Stimulated activated CD8-positive, alpha-beta memory T cell treated with anti-CD3 and anti-CD28 coated beads, Interleukin-7, amount 100 ng/mL, for 1 hour (primary cell): ENCODE results near the gene MYLK4.

Source experiments
- DNase-seq, 2 donors: peaks; one replicate each; pipeline ENCODE4 v3.0.0-alpha.2; 2020; ENCODE audit warnings: low read depth in 2 of 2

Gene MYLK4

DNA sequence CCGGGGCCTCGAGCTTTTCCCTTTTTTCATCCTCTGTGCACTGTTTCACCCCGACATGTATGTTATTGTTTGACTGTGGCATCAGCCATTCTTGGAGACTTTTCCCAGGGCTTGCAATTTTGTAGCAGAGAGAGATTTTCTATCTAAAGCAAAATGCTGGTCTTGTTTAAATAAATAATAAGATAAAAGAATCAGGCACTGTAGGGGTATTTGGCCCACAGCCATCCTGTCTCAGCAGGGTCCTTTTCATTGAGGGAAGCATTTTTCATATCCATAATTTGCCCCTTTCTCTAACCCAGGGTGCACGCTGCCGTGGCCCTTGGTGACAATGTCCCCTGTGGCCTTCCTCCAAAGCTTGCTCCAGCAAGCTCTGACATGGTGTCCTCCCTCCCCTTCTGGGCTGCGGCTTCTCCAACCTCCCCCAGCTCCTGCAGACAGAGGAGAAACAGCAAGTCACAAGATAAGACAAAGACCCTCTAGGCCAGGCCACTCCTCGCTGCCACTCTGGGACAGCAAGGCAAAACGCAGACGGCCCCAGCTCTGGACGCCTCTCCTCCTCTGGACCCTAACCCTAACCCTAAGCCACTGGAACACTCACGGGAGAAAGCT, 117.6 kb downstream of the MYLK4 start:
- no peak for DNase-seq

DNA sequence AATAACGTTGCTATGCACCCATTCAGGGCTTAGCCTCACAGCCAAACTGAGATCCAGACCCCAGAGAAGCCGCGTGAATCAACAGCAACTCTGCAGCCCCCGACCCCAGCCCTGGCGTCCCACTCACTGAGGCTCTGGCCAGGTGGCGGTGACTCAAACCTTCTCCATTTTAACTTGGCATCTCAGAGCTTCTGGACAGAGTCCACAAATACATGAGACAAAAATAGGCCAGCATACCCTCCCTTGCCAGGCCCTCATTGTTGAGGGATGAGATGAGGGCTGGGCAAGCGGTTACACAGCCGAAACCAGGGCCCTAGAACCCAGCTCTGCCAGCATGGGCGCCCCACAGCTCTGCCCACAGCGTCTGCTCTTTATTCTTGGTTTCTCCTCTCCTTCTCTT, 118.4 kb downstream of the MYLK4 start:
- no peak for DNase-seq

DNA sequence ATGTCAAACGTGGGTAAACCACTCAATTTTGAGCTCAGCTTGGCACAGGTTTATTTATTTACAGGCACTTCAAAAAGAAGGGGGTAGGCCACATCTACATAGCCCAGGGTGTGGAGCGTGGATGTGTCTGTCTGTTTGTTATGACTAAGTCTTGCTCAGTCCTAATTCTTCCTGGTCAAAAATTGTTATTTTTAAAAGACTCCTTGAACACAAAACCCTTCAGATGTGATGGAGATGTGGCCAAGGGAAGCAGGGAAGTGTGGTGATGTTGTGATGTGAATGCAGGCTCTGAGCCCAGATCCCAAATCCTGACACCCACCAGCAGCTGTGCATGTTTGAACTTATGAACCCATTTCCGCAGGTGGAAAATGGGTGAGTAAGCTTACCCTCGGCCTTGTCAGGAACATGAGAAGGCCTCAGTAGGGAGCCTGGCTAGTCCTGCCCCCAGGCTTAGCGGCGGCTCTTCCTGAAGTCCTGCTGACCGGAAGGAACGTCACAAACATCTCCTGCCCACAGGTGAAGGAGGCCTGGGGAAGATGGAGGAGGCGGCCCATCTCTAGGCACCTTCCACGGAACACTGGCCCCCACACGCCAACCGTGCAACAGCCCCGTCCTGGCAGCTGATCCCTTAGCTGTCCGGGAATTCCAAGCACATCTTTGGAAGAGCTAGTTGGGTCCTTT, 119.7 kb downstream of the MYLK4 start:
- no peak for DNase-seq

DNA sequence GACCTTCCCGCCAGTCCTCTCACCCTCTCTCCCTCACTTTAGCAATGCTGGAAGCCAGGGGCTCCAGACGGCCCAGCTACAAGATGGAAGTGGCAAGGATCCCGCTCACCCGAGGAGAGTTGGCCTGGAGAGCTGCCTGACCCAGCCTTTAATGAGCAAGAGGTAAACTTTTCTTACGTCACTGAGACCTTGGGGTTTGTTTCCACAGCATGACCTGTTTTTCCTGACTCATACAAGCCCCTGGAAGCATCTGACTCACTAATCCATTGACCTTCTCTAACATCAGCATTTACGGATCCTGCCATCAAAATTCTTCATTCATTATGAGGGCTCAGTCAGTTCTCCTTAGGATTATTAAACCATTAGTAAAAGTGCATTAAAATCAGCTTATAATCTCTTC, 120.4 kb downstream of the MYLK4 start:
- no peak for DNase-seq

DNA sequence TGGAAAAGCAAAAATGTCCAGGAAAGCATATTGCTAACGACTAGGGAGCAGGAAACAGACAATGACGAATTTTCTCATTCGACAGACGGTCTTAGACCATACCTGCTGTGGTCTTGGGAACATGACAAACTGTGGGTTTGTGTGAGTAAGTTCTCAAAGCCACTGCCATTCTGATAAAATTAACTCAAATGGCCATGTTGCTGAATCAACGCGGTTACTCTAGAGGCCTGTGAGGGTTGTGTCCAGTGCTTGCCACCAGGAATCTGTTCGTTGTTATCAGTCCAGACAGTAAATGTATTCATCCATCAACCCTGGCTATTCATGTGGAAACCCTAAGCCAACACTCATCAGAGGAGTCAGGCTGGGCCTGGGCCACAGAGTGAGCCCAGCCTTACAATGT, 124.3 kb downstream of the MYLK4 start:
- DNase-seq, result no peak

DNA sequence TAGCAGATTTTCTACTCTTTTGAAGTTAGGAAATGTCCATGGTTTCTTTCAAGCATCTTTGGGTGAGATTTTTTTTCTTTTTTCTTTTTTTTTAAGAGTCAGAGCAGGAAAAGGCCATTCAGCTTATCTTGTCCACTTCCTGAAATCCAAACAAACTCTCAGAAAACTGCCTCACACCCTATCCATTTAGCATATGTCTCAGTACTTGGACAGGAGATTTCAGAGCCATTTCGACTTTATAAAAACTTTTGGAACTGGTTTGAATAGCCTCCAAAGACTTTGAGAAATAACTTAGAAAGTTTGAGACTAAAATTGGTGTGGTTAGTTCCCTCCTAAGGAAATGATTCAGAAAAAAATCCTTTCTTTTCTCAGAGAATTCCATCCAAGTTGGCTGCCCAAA, 125.1 kb downstream of the MYLK4 start:
- no peak for DNase-seq

DNA sequence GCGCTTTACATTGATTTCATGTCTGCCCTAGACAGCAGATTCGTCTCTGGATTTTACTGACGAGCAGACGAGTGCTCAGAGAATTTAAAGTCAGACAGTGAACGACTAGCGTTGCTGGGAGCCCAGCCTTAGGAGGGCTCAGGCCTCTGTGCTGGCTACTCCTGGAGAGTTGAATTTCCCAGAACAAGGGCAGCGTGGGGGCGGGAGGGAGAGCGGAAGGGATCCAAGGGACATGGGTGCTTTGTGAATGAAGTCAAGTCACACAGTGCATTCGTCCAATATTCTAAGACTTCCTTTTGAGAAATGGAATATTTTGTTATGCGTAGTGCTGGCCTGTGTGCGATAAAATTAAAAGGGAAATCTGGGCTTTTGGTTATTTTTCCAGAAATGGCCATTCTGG, 126.5 kb downstream of the MYLK4 start:
- DNase-seq, result no peak

DNA sequence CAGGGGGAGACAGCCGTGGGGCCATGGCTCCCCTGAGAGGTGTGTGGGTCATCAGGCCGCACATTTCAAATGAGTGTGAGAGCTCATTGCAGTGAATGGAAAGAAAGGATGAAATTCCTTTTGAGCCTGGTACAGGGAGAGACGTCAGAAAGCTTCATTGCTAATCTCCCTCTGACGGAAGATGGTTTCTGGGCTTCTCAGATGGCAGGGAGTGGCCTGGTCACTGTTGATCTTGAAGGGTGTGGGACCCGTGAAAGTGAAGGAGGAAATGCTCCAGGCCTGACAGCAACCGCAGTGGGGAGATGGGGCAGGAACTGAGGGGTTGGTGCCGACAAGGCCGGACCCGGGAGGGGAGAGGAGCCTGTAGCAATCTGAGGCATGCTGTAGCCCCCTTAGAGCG, 127.4 kb downstream of the MYLK4 start:
- DNase-seq, result no peak

DNA sequence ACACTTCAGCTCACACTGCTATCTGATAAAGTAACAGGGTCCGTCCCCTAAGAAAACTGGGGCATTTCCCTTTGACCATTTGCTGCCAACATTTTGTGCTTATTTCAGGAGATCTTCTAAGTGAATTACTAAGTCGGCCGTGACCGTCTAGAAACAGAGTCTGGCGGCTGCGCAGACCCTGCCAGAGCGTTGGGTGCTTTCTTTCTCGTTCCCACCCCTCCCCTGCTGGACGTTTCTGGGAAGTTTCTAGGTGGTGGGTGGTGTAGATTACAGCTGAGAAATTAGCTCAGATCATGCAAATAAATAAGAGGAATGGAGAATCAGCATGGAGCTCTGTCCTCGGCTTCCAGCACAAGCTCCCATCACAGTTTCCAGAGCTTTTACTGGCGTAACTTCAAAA, 128.1 kb downstream of the MYLK4 start:
- no peak for DNase-seq

DNA sequence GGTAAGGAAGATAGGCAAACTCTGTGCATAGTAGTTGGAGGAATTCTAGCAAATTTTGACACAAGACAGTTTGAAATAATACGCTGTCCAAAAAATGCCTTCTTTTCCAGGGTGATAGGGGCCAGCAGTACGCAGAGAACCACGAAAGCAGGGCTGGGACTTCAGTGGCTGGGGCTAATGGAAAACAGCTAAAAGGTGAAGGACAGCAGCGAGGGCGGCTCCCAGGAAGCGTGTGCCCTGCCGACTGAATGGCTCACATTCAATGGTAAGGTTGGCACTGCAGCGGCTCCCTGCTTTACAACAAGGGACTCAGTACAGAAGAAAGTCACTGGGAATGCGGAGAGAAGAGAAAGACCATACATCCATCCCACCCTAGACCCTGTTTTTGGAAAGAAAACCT, 131.1 kb downstream of the MYLK4 start:
- DNase-seq, result no peak

DNA sequence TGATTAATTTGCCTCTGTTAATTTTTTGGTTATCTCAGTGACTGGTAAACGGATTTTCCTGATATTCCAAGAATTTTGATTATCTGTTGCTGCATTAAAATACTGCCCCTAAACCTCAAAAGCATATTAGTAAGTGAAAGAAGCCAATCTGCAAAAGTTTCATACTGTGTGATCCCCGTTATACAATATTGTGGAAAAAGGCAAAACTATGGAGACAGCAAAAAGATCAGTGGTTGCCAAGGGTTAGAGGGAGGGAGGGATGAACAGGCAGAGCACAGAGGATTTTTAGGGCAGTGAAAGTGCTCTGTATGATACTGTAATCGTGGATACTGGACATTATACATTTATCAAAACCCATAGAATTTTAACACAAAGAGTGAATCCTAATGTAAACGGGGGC, 133.0 kb downstream of the MYLK4 start:
- no peak for DNase-seq

DNA sequence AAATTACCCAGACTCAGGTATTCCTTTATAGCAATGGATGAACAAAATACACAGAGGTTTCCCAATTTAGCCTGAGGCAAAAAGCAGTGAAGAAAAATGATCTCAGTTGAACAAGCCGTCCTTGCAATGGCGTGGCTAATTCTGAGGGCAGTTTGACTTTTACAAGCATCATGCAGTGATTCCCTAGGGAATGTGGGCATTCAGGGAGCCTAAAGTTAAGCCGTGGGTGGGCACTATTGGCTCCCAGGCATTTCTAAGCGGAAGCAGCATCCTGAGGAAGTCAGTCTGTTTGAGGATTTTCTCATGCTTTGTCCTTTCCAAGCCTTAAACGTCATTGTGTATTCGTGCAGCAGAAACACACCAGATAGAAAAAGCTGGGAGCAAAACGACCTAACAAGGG, 133.9 kb downstream of the MYLK4 start:
- no peak for DNase-seq

DNA sequence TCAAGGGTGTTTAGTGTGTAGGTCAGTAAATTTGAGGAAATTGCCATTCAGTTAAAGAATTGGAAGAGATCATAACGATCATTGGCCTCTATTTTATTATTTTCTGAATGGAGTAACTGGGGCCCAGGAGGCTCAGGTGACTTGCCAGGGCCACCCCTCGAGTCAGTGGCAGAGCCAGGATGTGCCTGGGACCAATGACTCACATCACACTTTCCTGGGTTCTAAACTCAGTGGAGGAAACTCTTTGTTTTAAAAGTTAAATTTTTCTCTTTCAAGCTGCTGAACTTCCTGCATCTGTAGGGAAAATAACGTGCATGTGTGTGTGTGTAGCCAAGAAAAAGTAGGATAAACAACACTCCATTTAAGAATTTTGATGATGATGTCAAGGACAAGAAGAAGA, 135.5 kb downstream of the MYLK4 start:
- DNase-seq, result no peak

DNA sequence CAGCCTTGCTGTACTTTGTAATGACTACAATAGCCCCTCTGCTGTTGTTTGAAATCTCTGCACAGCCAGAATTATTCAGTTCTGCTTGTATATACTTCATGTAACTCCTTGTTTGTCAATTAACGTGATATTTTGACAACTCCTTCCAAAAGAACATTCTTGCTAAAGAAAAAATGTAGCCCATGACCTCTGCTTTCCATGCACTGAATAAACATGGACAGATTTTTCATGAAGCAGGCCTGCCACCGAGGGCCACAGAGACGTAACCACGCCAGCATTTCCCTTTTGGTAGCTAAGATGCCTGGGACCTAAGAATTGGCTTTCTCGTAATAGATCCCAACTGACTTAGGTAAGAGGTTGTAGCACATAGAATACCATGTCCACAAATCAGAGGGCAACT, 135.9 kb downstream of the MYLK4 start:
- no peak for DNase-seq

DNA sequence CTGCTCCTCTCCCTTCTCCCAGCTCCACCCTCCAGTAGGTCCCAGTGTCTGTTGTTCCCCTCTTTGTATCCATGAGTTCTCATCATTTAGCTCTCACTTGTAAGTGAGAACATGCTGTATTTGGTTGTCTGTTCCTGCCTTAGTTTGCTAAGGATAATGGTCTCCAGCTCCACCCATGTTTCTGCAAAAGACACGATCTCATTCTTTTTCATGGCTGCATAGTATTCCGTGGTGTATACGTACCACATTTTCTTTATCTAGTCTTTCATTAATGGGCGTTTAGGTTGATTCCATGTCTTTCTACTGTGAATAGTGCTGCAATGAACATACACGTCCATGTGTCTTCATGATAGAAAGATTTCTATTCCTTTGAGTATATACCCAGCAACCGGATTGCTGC, 136.6 kb downstream of the MYLK4 start:
- no peak for DNase-seq
